BLaER1 treated with 17β-estradiol and CSF1 and Interleukin-3, amounts not matched to agents 10 nM and 100 nM (cell line): Measurements from ENCODE around the gene MAP2K5.

ENCODE experiments used
- H3K27ac ChIP-seq, 11 experiments: shearing (Covaris generic); formaldehyde crosslinking; 2 replicates each; pipeline ENCODE4 v1.8.1; 2022
- H3K27me3 ChIP-seq, 11 experiments: shearing (Covaris generic); formaldehyde crosslinking; 2 replicates each; pipeline ENCODE4 v1.8.1; 2022
- H3K36me3 ChIP-seq, 11 experiments: shearing (Covaris generic); formaldehyde crosslinking; 2 replicates each; pipeline ENCODE4 v1.8.1; 2022
- H3K4me1 ChIP-seq, 10 experiments: shearing (Covaris generic); formaldehyde crosslinking; 2 replicates each; pipeline ENCODE4 v1.8.1; 2022
- H3K4me2 ChIP-seq, 11 experiments: shearing (Covaris generic); formaldehyde crosslinking; 2 replicates each; pipeline ENCODE4 v1.8.1; 2022
- H3K4me3 ChIP-seq, 10 experiments: shearing (Covaris generic); formaldehyde crosslinking; 2 replicates each; pipeline ENCODE4 v1.8.1; 2022
- H3K9ac ChIP-seq, 11 experiments: shearing (Covaris generic); formaldehyde crosslinking; 2 replicates each; pipeline ENCODE4 v1.8.1; 2022
- H3K9me3 ChIP-seq, 11 experiments: shearing (Covaris generic); formaldehyde crosslinking; replicated peaks in 1 of 11; 2 replicates each; pipeline ENCODE4 v1.8.1; 2022
- H4K20me1 ChIP-seq, 11 experiments: shearing (Covaris generic); formaldehyde crosslinking; 2 replicates each; pipeline ENCODE4 v1.8.1; 2022
- Cebpa-rat ChIP-seq, 11 experiments: shearing (Covaris generic); IDR thresholded peaks; 2 replicates each; pipeline ENCODE4 v1.8.1; 2022

Gene MAP2K5

GRCh38 chr15:67788986-67789385 is 246.5 kb downstream of the MAP2K5 start:
- Histone ChIP-seq H3K27me3 (no peaks in the 10 kb centered on the region), H4K20me1 (peaks cover 0 to 4% (median 0%) of the 10 kb centered on the region in 11 experiments; a peak in 1 of 22 replicates), H3K36me3 (peaks cover 0 to 24% (median 0%) of the 10 kb centered on the region in 11 experiments; a peak in 2 of 22 replicates), H3K4me2 (no peak overlapping the region), H3K27ac (no peak overlapping the region), H3K4me1 (peaks cover 6 to 34% (median 24%) of the 10 kb centered on the region in 10 experiments; a peak in 19 of 20 replicates), H3K4me3 (no peak overlapping the region), H3K9ac (no peak overlapping the region), H3K9me3 (peaks cover 0 to 8% (median 0%) of the 10 kb centered on the region in 11 experiments; a peak in 5 of 22 replicates)
- no peak for TF ChIP-seq Cebpa-rat (IDR thresholded peaks at IDR 0.05)

- Histone ChIP-seq H3K4me3 (no peak overlapping the region), H3K4me2 (no peak overlapping the region), H3K36me3 (peaks cover 0 to 34% (median 3%) of the 10 kb centered on the region in 11 experiments; a peak in 6 of 22 replicates), H3K4me1 (peaks cover 0 to 16% (median 6%) of the 10 kb centered on the region in 10 experiments; a peak in 10 of 20 replicates), H3K27me3 (no peaks in the 10 kb centered on the region), H3K27ac (no peak overlapping the region), H3K9ac (no peak overlapping the region), H3K9me3 (peaks cover 14 to 26% (median 16%) of the 10 kb centered on the region in 11 experiments), H4K20me1 (no peaks in the 10 kb centered on the region)
- TF ChIP-seq Cebpa-rat (IDR thresholded peaks at IDR 0.05) = no peak
Measured at GRCh38 chr15:67790610-67791319, 248.3 kb downstream of the MAP2K5 start.

DNA sequence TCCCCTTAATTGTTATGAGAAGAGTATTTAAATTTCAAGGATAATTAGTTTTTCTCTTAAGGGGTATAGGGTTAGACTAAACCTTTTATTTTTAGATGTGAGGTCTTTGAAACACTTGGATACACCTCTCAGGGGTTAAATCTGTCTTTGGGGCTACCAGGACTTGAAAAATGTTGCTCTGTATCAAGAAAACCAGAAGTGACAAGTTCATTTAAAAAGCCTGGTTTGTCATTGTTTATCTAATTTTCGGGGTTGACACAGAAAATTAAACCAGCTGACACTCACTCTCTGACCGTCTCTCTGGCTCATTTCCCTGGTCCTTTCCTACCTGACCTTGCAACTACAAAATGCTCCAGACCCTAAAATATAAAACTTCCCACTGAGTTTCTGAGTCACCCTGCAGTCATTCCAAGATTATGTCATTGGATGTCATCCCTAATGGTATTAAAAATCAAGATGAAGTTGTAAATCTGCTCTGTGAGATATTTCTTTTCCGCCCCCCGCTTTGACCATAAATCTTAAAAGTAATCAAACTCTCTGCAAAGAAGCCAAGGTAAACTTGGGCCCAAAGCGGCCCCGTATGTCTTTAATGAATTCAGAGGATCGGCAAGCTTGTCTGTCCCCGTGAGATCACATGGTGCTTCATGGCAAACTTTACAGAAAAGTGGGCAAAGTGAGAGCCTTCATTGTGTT is 249.9 kb downstream of the MAP2K5 start:
- H3K27ac ChIP-seq = no peak overlapping the region
- no peak overlapping the region for H3K4me2 ChIP-seq

DNA sequence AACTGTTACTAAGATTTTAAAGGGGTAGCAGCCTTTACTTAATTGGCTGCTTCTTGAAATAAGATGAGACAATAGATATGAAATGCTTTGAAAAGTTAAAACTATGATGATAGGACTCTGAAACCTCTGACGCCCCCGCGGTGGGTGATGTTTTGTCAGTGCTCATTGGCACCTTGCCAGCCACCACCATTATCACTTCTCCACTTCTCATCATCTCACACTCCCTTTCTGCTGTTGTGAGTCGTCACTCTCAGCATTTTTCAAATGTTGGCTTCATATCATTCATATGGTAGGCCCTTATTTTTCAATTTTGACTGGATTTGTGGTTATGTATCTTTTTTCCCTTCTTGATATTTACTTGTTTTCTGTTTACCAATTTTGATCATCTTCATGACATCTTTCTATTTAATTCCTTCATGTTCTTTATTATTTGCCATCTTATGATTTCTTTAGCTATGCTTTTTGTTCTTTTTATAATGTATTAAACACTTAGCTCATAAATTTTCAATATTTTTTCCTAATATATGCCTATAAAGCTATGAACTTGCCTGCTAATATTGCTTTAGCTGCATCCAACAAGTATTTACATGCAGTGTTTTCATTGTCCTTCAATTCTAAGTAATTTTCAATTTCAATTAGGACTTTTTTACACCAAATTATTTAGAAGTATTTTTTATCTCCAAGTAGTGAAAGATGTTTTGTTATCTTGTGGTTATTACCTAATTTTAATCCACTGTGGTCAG is 252.5 kb downstream of the MAP2K5 start:
- Histone ChIP-seq H3K27me3 (no peaks in the 10 kb centered on the region), H4K20me1 (no peaks in the 10 kb centered on the region)

More for the DNA sequence above, 249.9 kb downstream of the MAP2K5 start:
- Histone ChIP-seq H3K9ac (no peak overlapping the region), H4K20me1 (no peaks in the 10 kb centered on the region), H3K4me1 (peaks cover 0 to 14% (median 10%) of the 10 kb centered on the region in 10 experiments; a peak in 14 of 20 replicates), H3K36me3 (peaks cover 0 to 38% (median 4%) of the 10 kb centered on the region in 11 experiments; a peak in 6 of 22 replicates), H3K9me3 (peaks cover 14 to 26% (median 18%) of the 10 kb centered on the region in 11 experiments), H3K27me3 (no peaks in the 10 kb centered on the region), H3K4me3 (no peak overlapping the region)
- no peak for TF ChIP-seq Cebpa-rat (IDR thresholded peaks at IDR 0.05)

DNA sequence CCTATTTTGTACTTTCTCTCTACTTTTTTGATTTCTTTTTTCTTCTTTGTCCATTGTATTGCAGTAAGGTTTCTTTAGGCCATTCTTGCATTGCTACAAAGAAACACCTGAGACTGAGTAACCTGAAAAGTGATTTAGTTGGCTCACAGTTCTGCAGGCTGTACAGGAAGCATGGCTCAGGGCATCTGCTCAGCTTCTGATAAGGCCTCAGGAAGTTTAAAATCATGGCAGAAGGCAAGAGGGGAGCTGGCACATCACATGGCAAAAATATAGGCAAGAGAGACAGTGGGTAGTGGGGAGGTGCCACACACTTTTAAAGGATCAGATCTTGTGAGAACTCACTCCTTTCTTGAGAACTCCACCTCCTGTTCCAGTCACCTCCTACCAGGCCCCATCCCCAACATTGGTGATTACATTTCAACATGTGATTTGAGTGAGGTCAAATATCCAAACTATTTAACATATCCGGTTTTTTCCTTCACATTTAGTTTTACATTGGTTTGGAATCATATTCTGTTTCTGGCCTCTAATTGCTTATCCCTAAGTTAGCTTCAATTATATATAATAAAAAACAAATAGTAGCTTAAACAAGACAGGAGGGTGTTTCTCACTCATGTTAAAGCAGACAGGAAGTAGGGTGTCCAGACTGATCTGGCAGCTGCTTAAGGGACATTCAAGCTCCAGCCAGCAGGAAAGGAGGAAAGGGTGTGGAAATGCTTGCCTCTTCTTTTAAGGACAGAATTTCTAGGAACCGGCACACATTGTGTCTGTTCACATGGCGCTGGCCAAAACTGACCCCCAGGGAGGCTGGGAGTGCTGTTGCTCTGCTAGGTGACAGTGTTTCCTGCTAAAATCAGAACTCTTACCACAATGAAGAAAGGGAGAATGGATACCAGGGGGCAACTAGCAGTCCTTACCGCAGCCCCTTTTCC is 254.0 kb downstream of the MAP2K5 start:
- H3K4me1 ChIP-seq = peaks cover 0 to 25% (median 11%) of the 10 kb centered on the region in 10 experiments; a peak in 14 of 20 replicates
- H3K36me3 ChIP-seq = peaks cover 0 to 39% (median 4%) of the 10 kb centered on the region in 11 experiments; a peak in 9 of 22 replicates
- peak overlapping the region in 8 of 11 experiments; percentile 5 to 48 (median 41); a peak in 10 of 22 replicates for H3K4me2 ChIP-seq
- no peak overlapping the region for H3K9ac ChIP-seq
- no peak overlapping the region for H3K4me3 ChIP-seq
- TF ChIP-seq Cebpa-rat (IDR thresholded peaks at IDR 0.05) = no peak
- H4K20me1 ChIP-seq = no peaks in the 10 kb centered on the region
- H3K27me3 ChIP-seq = no peaks in the 10 kb centered on the region
- peak overlapping the region in 2 of 11 experiments; percentile 7 to 32; a peak in 2 of 22 replicates for H3K27ac ChIP-seq
- peaks cover 14 to 23% (median 16%) of the 10 kb centered on the region in 11 experiments for H3K9me3 ChIP-seq

More for the DNA sequence above, 252.5 kb downstream of the MAP2K5 start:
- Histone ChIP-seq H3K27ac (no peak overlapping the region), H3K4me2 (no peak overlapping the region), H3K36me3 (peaks cover 0 to 46% (median 4%) of the 10 kb centered on the region in 11 experiments; a peak in 9 of 22 replicates), H3K9ac (no peak overlapping the region), H3K4me1 (peaks cover 0 to 19% (median 10%) of the 10 kb centered on the region in 10 experiments; a peak in 14 of 20 replicates), H3K4me3 (no peak overlapping the region), H3K9me3 (peaks cover 14 to 23% (median 16%) of the 10 kb centered on the region in 11 experiments)
- no peak for TF ChIP-seq Cebpa-rat (IDR thresholded peaks at IDR 0.05)

GRCh38 chr15:67799801-67800205 is 257.3 kb downstream of the MAP2K5 start:
- H3K9ac ChIP-seq = no peak overlapping the region
- peaks cover 0 to 23% (median 3%) of the 10 kb centered on the region in 11 experiments; a peak in 8 of 22 replicates for H3K36me3 ChIP-seq
- H3K9me3 ChIP-seq = peaks cover 9 to 14% (median 10%) of the 10 kb centered on the region in 11 experiments
- no peak overlapping the region for H3K27ac ChIP-seq
- H4K20me1 ChIP-seq = peaks cover 0 to 9% (median 0%) of the 10 kb centered on the region in 11 experiments; a peak in 3 of 22 replicates
- no peaks in the 10 kb centered on the region for H3K27me3 ChIP-seq
- peaks cover 7 to 58% (median 43%) of the 10 kb centered on the region in 10 experiments for H3K4me1 ChIP-seq
- H3K4me3 ChIP-seq = no peak overlapping the region
- TF ChIP-seq Cebpa-rat (IDR thresholded peaks at IDR 0.05) = no peak
- H3K4me2 ChIP-seq = 0 out of 22 replicates have a peak overlapping the region, but pooled peaks of 1 of the 11 experiments have one; percentile 0

GRCh38 chr15:67801142-67801541 is 258.6 kb downstream of the MAP2K5 start:
- Histone ChIP-seq H3K9ac (no peak overlapping the region), H4K20me1 (peaks cover 0 to 20% (median 0%) of the 10 kb centered on the region in 11 experiments; a peak in 3 of 22 replicates), H3K36me3 (peaks cover 0 to 20% (median 0%) of the 10 kb centered on the region in 11 experiments; a peak in 4 of 22 replicates), H3K4me3 (no peak overlapping the region), H3K27ac (no peak overlapping the region), H3K9me3 (peaks cover 0 to 2% (median 0%) of the 10 kb centered on the region in 11 experiments; a peak in 5 of 22 replicates), H3K27me3 (no peaks in the 10 kb centered on the region), H3K4me1 (peaks cover 21 to 70% (median 55%) of the 10 kb centered on the region in 10 experiments), H3K4me2 (peak overlapping the region in 3 of 11 experiments; percentile 2 to 90 (median 74); a peak in 6 of 22 replicates)
- no peak for TF ChIP-seq Cebpa-rat (IDR thresholded peaks at IDR 0.05)
